Activated T-helper 17 cell treated with anti-CD3 and anti-CD28 coated beads, Interleukin-2, amount 50 U/mL, for 72 hours (primary cell): Measurements from ENCODE around the gene OR7C1. TPM values are rescaled to one million over a fixed set of nuclear protein-coding genes. Genes with fewer than 3 reads are reported as not detected.
"Not testable (repeated sequence)": the region's sequence is repeated elsewhere in the genome, so short reads cannot be mapped to it uniquely, and the experiment has no call there.

Source experiments
- ATAC-seq: fragments of 150-1000 bp; cut with Tn5 transposase; replicated peaks from 2 replicates; pipeline ENCODE4 v1.10.0; 2021; ENCODE audit warnings: mild to moderate bottlenecking, moderate library complexity
- H3K27ac Mint-ChIP-seq: one replicate; pipeline ENCODE4 v1.8.0; 2022; ENCODE audit warnings: mixed read lengths
- H3K27me3 Mint-ChIP-seq: one replicate; pipeline ENCODE4 v1.8.0; 2022; ENCODE audit warnings: mixed read lengths
- H3K36me3 Mint-ChIP-seq: one replicate; pipeline ENCODE4 v1.8.0; 2022; ENCODE audit warnings: low read depth, mild to moderate bottlenecking, mixed read lengths
- H3K4me1 Mint-ChIP-seq: one replicate; pipeline ENCODE4 v1.8.0; 2022; ENCODE audit warnings: mixed read lengths
- H3K4me3 Mint-ChIP-seq: one replicate; pipeline ENCODE4 v1.8.0; 2022; ENCODE audit warnings: mild to moderate bottlenecking, mixed read lengths
- H3K9me3 Mint-ChIP-seq: one replicate; pipeline ENCODE4 v1.8.0; 2022; ENCODE audit warnings: mixed read lengths
- total RNA-seq, 2 donors: library from RNA; stranded (reverse); gene quantifications; one replicate each; pipeline ENCODE4 v1.2.3, GENCODE V29; 2022

OR7C1 gene
- total RNA-seq, 2 donors from 2014 or later = not detected

DNA sequence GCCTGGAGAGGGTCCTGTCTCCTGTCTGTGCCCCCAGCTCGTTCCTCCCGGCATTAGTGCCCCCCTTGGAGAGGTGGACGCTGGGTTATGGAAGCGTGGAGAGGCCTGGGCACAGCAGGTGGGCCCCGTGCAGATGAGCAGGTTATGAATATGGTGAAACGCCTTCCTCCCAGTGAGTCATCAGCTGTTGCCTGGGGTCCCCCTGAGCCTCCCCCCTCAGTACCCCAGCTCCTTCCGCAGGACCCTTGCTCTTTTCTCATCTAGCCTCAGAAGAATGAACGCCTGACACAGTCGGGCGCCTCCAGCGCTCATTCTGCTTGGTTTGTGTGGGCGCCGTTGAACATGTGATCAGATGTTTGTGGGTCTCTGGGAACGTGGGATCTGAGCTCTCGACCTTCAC lies 69.1 kb downstream of the OR7C1 start:
- ATAC-seq, H3K27ac Mint-ChIP-seq, H3K9me3 Mint-ChIP-seq, H3K36me3 Mint-ChIP-seq, H3K4me3 Mint-ChIP-seq, H3K4me1 Mint-ChIP-seq: not testable (repeated sequence)
- H3K27me3 Mint-ChIP-seq = peaks cover 18% of the 10 kb centered on the region

DNA sequence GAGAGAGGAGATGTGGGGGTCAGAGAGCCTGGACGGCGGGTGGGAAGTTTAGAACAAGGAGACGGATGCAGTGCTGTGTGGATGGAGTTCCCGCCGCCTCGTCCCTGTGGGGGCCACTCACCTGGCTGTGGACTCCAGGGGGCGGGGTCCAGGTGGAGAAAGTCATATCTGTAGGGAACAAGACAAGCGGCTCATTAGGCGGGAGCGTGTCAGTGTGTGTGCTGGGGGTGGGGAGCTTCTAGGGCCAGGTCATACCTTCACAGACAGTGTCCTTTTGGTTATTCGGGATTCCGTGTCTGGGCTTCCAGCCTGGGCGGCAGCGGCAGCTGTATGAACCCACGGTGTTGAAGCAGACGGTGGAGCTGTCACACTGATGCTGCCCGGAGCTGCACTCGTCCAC lies 69.6 kb downstream of the OR7C1 start:
- H3K36me3 Mint-ChIP-seq, H3K9me3 Mint-ChIP-seq, ATAC-seq, H3K4me3 Mint-ChIP-seq, H3K4me1 Mint-ChIP-seq, H3K27ac Mint-ChIP-seq: not testable (repeated sequence)
- peaks cover 18% of the 10 kb centered on the region for H3K27me3 Mint-ChIP-seq

DNA sequence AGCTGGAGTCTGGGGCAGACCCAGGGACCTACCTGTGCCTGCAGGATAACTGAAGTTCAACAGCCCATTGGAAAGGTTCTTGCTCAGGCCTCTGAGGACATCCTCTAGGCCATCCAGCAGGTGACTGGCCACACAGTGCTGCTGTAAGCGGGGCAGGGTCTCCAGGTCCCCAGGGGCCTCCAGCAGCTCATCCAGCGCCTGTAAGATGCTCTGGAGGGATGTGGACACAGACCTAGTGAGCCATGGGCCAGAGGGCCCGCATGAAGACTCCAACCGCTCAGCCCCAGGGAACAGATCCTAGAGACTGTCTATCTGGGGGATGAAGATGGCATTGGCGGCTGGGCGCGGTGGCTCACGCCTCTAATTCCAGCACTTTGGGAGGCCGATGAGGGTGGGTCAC lies 70.6 kb downstream of the OR7C1 start:
- peaks cover 5% of the 10 kb centered on the region for H3K4me1 Mint-ChIP-seq
- H3K27me3 Mint-ChIP-seq = peaks cover 15% of the 10 kb centered on the region
- no peak overlapping the region for H3K4me3 Mint-ChIP-seq
- H3K27ac Mint-ChIP-seq = no peak overlapping the region
- no peak for ATAC-seq
- H3K9me3 Mint-ChIP-seq = no peaks in the 10 kb centered on the region
- peaks cover 6% of the 10 kb centered on the region for H3K36me3 Mint-ChIP-seq

DNA sequence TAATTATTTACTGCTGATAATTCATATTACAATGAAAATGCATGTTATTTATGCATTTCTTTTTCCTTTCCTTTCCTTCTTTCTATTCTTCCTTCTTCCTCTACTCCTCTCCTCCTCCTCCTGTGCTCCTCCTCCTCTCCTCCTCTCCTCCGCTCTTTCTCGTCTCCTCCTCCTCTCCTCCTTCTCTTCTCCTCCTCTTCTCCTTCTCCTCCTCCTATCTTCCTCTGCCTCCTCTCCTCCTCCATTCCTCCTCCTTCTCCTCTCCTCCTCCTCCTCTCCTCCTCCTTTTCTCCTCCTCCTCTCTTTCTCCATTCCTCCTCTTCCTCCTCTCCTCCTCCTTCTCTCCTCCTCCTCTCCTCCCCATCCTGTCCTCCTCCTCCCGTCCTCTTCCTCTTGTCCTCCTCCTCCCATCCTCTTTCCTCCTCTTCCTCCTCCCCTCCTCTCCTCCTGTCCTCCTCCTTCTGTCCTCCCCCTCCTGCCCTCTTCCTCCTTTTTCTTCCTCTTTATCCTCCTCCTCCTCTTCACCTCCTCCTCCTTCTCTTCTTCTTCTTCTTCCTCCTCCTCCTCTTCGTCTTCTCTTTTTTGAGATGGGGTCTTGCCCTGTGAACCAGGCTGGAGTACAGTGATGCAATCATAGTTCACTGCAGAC lies 71.4 kb downstream of the OR7C1 start:
- ATAC-seq = no peak
- Mint-ChIP-seq H3K27me3 (peaks cover 15% of the 10 kb centered on the region), H3K9me3 (no peaks in the 10 kb centered on the region), H3K4me3 (no peak overlapping the region), H3K36me3 (peaks cover 6% of the 10 kb centered on the region), H3K27ac (no peak overlapping the region), H3K4me1 (peaks cover 5% of the 10 kb centered on the region)

DNA sequence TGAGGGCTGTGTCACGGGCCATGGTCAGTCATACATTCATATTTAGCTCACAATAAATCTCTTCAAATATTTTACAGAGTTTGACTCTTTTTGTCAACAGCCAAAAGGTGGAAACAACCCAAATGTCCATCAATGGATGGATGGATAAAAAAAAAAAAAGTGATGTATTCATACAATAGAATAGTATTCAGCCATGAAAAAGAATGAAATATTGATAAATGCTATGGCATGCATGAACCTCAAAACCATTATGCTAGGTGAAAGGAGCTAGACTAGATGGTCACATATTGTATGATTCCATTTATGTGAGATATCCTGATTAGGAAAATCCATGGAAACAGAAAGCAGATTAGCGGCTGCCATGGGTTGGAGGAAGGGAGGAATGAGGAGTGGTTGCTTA lies 72.9 kb downstream of the OR7C1 start:
- ATAC-seq = no peak
- Mint-ChIP-seq H3K4me3 (no peak overlapping the region), H3K36me3 (peaks cover 6% of the 10 kb centered on the region), H3K9me3 (no peaks in the 10 kb centered on the region), H3K4me1 (peaks cover 5% of the 10 kb centered on the region), H3K27me3 (peaks cover 15% of the 10 kb centered on the region), H3K27ac (no peak overlapping the region)

DNA sequence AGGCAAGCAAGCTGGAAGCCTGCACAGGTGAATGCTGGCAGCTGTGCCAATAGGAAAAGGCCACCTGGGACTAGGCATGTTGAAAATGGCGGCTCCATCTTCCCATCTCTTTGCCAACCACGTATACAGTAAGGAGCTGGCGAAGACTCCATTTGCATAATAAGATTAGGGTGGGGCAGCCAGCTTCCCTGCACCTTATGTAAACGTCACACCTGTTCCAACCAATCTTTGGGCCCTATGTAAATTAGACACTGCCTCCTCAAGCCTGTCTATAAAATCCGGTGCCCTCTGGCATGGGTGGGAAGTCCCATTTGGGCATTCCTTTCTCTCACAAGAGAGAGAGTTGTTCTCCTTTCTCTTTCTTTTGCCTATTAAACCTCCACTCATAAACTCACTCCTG lies 73.4 kb downstream of the OR7C1 start:
- no peak for ATAC-seq
- Mint-ChIP-seq H3K4me1 (peaks cover 5% of the 10 kb centered on the region), H3K4me3 (no peak overlapping the region), H3K36me3 (peaks cover 6% of the 10 kb centered on the region), H3K9me3 (no peaks in the 10 kb centered on the region), H3K27ac (no peak overlapping the region), H3K27me3 (peaks cover 15% of the 10 kb centered on the region)

DNA sequence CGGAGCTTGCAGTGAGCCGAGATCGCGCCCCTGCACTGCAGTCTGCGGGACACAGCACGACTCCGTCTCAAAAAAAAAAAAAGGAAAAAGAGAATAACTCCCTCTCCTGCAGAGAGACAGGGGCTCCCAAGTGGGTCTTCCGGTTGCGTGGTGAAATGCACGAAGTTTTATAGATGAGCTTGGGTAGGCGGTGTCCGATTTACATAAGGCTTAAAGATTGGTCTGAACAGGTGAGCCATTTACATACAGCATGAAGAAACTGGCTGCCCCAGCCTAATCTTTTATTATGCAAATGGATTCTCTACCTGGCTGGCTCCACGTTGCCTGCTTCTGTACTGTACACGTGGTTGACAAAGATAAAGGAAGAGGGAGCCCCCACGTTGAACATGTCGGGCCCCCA lies 76.2 kb downstream of the OR7C1 start:
- Mint-ChIP-seq H3K4me1 (peaks cover 1% of the 10 kb centered on the region), H3K27ac (no peak overlapping the region), H3K36me3 (no peaks in the 10 kb centered on the region), H3K9me3 (no peaks in the 10 kb centered on the region), H3K4me3 (no peak overlapping the region), H3K27me3 (peaks cover 5% of the 10 kb centered on the region)
- ATAC-seq = no peak

DNA sequence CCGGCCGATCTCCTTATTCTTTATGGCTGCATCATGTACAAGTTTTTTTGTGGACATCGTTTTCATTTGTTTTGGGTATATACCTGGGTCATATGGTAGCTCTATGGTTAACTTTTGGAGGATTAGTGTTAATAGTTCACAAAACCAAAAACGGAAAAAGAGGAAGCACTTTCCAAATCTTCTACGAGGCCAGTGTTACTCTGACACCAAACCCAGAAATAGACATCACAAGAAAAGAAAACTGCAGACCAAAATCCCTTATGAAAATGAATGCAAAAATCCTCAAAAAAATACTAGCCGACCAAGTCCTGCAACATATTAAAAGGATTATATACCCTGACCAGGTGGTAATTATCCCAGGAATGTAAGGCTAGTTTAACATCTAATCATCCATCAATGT lies 86.4 kb downstream of the OR7C1 start:
- H3K4me3 Mint-ChIP-seq = no peak overlapping the region
- no peaks in the 10 kb centered on the region for H3K4me1 Mint-ChIP-seq
- no peaks in the 10 kb centered on the region for H3K36me3 Mint-ChIP-seq
- no peaks in the 10 kb centered on the region for H3K9me3 Mint-ChIP-seq
- no peak for ATAC-seq
- H3K27me3 Mint-ChIP-seq = no peaks in the 10 kb centered on the region
- H3K27ac Mint-ChIP-seq = no peak overlapping the region

Other genes starting within 250 kb of the OR7C1 start
- not detected for gene ADGRE3, start 160.3 kb downstream of the OR7C1 start, total RNA-seq
- 10 to 100 TPM in 1 of 2 donors, 1 to 10 TPM in 1; 9.4 to 20.3 TPM for gene ZNF333, start 145.1 kb downstream of the OR7C1 start, total RNA-seq
- 1 to 10 TPM; 1.1 to 3.3 TPM for gene ADGRE2, start 56.6 kb downstream of the OR7C1 start, total RNA-seq
- gene OR7A5, start within 50 bp of the OR7C1 start, total RNA-seq = not detected
- gene OR7A10, start 13.7 kb upstream of the OR7C1 start, total RNA-seq = not detected
- gene OR7A17, start 50.9 kb upstream of the OR7C1 start, total RNA-seq = not detected
- gene OR7C2, start 106.3 kb upstream of the OR7C1 start, total RNA-seq = not detected
- not detected for gene SLC1A6, start 144.7 kb upstream of the OR7C1 start, total RNA-seq
- not detected for gene CASP14, start 214.3 kb upstream of the OR7C1 start, total RNA-seq
- gene OR1I1, start 247.0 kb upstream of the OR7C1 start, total RNA-seq = not detected